Hepatocyte (in vitro differentiated cells): ENCODE data around the gene STRN4.

Experiments
- EZH2 ChIP-seq: fragments of 200-600 bp; sonication (generic); IDR thresholded peaks from 2 replicates; pipeline ENCODE4 v1.6.1; 2016; ENCODE audit warnings: antibody characterized with exemption, mild to moderate bottlenecking, borderline replicate concordance
- EZH2phosphoT487 ChIP-seq: fragments of 200-600 bp; sonication (generic); IDR thresholded peaks from one replicate; pipeline ENCODE4 v1.6.1; 2018; ENCODE audit warnings: antibody characterized with exemption, mild to moderate bottlenecking, low read depth, moderate library complexity; ENCODE audit not compliant: unreplicated experiment, severe bottlenecking
- TF ChIP-seq, protein P1 (sequence below): fragments of 200-600 bp; sonication (generic); IDR thresholded peaks from 2 replicates; pipeline ENCODE4 v1.5.1; 2016; ENCODE audit warnings: antibody characterized with exemption, mild to moderate bottlenecking; ENCODE audit not compliant: poor library complexity

DNA sequence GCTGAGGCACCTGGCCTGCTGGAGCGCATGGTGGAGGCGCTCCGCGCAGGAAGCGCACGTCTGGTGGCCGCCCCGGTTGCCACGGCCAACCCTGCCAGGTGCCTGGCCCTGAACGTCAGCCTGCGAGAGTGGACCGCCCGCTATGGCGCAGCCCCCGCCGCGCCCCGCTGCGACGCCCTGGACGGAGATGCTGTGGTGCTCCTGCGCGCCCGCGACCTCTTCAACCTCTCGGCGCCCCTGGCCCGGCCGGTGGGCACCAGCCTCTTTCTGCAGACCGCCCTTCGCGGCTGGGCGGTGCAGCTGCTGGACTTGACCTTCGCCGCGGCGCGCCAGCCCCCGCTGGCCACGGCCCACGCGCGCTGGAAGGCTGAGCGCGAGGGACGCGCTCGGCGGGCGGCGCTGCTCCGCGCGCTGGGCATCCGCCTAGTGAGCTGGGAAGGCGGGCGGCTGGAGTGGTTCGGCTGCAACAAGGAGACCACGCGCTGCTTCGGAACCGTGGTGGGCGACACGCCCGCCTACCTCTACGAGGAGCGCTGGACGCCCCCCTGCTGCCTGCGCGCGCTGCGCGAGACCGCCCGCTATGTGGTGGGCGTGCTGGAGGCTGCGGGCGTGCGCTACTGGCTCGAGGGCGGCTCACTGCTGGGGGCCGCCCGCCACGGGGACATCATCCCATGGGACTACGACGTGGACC, 9.7 kb upstream of the STRN4 start:
- TF ChIP-seq, protein P1, sequence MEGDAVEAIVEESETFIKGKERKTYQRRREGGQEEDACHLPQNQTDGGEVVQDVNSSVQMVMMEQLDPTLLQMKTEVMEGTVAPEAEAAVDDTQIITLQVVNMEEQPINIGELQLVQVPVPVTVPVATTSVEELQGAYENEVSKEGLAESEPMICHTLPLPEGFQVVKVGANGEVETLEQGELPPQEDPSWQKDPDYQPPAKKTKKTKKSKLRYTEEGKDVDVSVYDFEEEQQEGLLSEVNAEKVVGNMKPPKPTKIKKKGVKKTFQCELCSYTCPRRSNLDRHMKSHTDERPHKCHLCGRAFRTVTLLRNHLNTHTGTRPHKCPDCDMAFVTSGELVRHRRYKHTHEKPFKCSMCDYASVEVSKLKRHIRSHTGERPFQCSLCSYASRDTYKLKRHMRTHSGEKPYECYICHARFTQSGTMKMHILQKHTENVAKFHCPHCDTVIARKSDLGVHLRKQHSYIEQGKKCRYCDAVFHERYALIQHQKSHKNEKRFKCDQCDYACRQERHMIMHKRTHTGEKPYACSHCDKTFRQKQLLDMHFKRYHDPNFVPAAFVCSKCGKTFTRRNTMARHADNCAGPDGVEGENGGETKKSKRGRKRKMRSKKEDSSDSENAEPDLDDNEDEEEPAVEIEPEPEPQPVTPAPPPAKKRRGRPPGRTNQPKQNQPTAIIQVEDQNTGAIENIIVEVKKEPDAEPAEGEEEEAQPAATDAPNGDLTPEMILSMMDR: no peak
- TF ChIP-seq EZH2 (no peak), EZH2phosphoT487 (no peak)
